ENCODE data around the gene KCNH4. TPM values are rescaled to one million over a fixed set of nuclear protein-coding genes. Genes with fewer than 3 reads are reported as not detected.

Gene KCNH4
- total and polyA plus RNA-seq, 9 of the 15 experiments (the other 6 are each of a cell fraction or from before 2014, with no cell fraction given): 0.10 to 1.8 (median 0.50) TPM

DNA sequence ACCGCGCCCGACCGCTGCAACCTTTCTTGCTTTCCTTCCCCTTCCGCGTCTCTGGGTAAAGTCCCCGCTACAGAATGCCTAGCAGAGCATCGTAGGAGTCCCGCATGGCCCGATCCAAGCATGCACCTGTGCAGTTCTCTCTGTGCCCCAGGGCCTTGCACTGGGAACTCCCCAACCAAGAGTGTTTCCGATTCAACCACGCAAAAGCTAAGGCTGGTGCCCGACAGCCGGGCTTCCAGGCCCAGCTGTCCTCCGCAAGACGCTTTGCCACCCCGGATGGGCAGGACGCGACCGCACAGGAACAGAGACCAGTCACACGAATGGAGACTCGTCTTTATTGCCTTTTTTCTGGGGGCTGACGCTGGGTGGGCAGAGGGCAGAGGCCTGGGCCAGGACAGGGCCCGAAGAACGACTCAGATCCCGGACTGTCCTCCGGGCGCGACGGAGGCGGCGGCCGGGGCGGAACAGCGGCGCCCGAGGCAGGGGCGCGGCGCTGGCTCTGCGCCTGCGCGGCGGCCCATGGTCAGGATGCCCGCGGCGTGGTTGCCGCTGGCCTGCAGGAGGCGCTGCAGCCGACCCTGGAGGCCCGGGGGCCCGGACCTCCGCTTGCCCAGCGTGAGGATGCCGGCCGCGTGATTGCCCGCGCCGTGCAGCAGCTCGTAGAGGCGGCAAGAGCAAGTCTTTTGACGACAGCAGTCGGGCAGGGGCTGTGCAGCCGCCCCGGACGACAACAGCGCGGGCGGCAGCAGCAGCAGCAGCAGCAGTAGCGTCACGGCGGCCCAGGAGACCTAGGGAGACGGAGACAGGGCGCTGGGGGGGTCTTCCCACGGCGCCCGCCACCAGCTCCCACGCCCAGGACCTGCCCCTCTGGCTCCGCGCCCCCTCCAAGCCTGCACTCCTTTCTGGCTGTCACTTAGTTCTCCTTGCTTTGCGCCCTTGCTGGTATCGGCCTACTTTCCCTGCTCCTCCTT, 3.1 kb upstream of the KCNH4 start (continued):
- TF ChIP-seq SIX5 (IDR thresholded peaks at IDR 0.05; ENCODE audit: borderline replicate concordance in 1 of 2, insufficient read depth in 1 of 2, low read depth in 1 of 2, low read length in 2 of 2): no peak
- TF ChIP-seq ATF1 (CRISPR knock-in tag; IDR thresholded peaks at IDR 0.05): no peak
- TF ChIP-seq ATF1 (tag; IDR thresholded peaks at IDR 0.05): peak; percentile 55
- no peak for TF ChIP-seq DDX20 (tag; IDR thresholded peaks at IDR 0.05; ENCODE audit: low read depth)
- TF ChIP-seq MEF2D (tag; conservative IDR thresholded peaks at IDR 0.05; ENCODE audit: low read depth): no peak
- TF ChIP-seq RBM34 (IDR thresholded peaks at IDR 0.05; ENCODE audit: borderline replicate concordance, insufficient read depth, low read length): no peak
- no peak for TF ChIP-seq NFIX (CRISPR knock-in tag; IDR thresholded peaks at IDR 0.05; ENCODE audit: low read depth)
- no peak for TF ChIP-seq RBBP5 (IDR thresholded peaks at IDR 0.05; ENCODE audit: borderline replicate concordance, insufficient read depth, low read length, poor library complexity, severe bottlenecking)
- TF ChIP-seq MECOM (CRISPR knock-in tag; IDR thresholded peaks at IDR 0.05): no peak
- TF ChIP-seq, protein P1, sequence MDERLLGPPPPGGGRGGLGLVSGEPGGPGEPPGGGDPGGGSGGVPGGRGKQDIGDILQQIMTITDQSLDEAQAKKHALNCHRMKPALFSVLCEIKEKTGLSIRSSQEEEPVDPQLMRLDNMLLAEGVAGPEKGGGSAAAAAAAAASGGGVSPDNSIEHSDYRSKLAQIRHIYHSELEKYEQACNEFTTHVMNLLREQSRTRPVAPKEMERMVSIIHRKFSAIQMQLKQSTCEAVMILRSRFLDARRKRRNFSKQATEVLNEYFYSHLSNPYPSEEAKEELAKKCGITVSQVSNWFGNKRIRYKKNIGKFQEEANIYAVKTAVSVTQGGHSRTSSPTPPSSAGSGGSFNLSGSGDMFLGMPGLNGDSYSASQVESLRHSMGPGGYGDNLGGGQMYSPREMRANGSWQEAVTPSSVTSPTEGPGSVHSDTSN (CRISPR knock-in tag; IDR thresholded peaks at IDR 0.05; ENCODE audit: low read depth): no peak
- TF ChIP-seq, protein P1 (tag; conservative IDR thresholded peaks at IDR 0.05; ENCODE audit: low read depth): no peak
- peak; percentile 94 for TF ChIP-seq DMBX1 (CRISPR knock-in tag; IDR thresholded peaks at IDR 0.05; ENCODE audit: borderline replicate concordance)
- TF ChIP-seq CBX5 (IDR thresholded peaks at IDR 0.05; ENCODE audit: borderline replicate concordance, low read depth): no peak
- no peak for TF ChIP-seq ZNF239 (CRISPR knock-in tag; IDR thresholded peaks at IDR 0.05)
- no peak for TF ChIP-seq HDAC3 (IDR thresholded peaks at IDR 0.05; ENCODE audit: borderline replicate concordance, partially characterized antibody)
- TF ChIP-seq, protein P2, sequence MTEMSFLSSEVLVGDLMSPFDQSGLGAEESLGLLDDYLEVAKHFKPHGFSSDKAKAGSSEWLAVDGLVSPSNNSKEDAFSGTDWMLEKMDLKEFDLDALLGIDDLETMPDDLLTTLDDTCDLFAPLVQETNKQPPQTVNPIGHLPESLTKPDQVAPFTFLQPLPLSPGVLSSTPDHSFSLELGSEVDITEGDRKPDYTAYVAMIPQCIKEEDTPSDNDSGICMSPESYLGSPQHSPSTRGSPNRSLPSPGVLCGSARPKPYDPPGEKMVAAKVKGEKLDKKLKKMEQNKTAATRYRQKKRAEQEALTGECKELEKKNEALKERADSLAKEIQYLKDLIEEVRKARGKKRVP (CRISPR knock-in tag; IDR thresholded peaks at IDR 0.05): no peak
- no peak for TF ChIP-seq ZNF668 (CRISPR knock-in tag; IDR thresholded peaks at IDR 0.05)
- TF ChIP-seq, protein P3, sequence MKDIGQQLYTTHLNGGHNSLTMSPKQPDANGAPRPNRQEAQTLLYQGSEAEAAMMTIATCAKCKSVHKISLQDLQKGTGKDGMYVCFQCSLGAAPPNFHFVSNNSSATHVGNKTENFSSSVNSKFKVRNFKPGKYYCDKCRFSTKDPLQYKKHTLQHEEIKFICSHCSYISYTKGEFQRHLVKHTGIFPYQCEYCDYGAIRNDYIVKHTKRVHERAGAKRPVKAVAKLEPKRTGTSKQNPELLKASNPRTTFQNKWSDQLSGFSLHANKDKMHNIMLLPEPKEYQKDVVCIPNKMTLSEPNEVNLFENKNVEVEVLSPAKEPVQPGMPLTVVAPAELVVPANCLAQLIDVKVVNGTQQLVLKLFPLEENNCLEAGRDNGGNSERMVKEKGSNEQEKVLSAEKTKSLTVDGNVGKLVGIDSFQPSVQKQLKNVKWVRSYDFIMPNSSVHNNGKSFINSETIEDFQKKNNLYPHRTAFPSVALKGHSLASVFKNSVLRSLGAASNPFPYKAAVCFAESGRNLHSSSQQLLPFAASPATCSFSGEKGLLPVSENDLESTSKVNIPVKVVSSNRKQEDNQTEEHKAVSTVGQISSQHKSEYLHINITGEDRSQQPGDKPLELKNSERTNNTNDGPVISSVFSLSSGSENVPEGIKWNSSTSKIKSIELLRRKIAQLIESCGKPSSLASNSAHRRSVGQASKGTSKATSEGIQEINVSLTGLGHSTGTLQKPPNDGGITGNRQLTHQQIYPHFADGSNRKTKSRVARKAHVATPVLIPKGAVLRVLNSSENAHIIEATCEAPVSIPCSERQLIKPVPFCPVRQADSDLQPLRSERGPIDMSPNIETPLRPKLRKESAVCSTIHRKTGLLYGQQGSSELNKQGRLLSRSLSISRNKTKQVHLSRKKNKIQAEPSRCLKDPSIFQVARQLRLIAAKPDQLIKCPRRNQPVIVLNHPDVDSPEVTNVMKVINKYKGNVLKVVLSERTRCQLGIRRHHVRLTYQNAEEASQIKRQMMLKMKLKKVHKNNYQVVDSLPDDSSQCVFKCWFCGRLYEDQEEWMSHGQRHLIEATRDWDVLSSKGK (CRISPR knock-in tag; IDR thresholded peaks at IDR 0.05): no peak
- no peak for TF ChIP-seq ZNF644 (tag; IDR thresholded peaks at IDR 0.05; ENCODE audit: low read depth)
- no peak for TF ChIP-seq MED1 (CRISPR knock-in tag; IDR thresholded peaks at IDR 0.05; ENCODE audit: borderline replicate concordance)

Data from K562 (cell line).